HCT116 (cell line): ENCODE results near the gene USP36. TPM values are rescaled to one million over a fixed set of nuclear protein-coding genes. Genes with fewer than 3 reads are reported as not detected.

Experiments
- ATAC-seq: fragments of 200-7000 bp; cut with Tn5 transposase; 2 replicates; pipeline ENCODE4 v1.9.1; 2020; ENCODE audit warnings: mild to moderate bottlenecking, moderate library complexity
- BruUV-seq: library from RNA; stranded (reverse); fragments of 400-500 nt; replicated peaks from 2 replicates; lab custom pipeline; 2021; lab: Mats Ljungman, UMichigan
- CTCF ChIA-PET: fragments of 300-600 bp; sonication (Branson Sonifier 250); formaldehyde crosslinking; loops from one replicate; lab custom pipeline; 2021; ENCODE audit warnings: antibody characterized with exemption; lab: Charles Lee
- POLR2A ChIA-PET: fragments of 300-600, 350-600 bp; sonication (Branson Sonifier 250); formaldehyde crosslinking; loops from one replicate; lab custom pipeline; 2021; ENCODE audit warnings: antibody characterized with exemption; lab: Charles Lee
- RAD21 ChIA-PET, 2 experiments: fragments of 300-600 bp; sonication (Branson Sonifier 250); formaldehyde crosslinking; loops; one replicate each; lab custom pipeline; 2023; ENCODE audit warnings: low total read pairs in 2 of 2; ENCODE audit not compliant: uncharacterized antibody in 2 of 2, unreplicated experiment in 2 of 2, low non-redundant PET in 1 of 2; lab: Charles Lee
- DNase-seq: peaks from one replicate; pipeline ENCODE4 v3.0.0-alpha.2; 2010; ENCODE audit warnings: low read depth, low spot score
- H2AFZ ChIP-seq: fragments of 200-600 bp; shearing (Covaris generic), sonication (generic); 2 replicates; pipeline ENCODE4 v1.6.1; 2017; ENCODE audit warnings: low read depth, mixed run types, mixed read lengths, antibody characterized with exemption, low read length; ENCODE audit not compliant: poor library complexity, severe bottlenecking
- H3K27ac ChIP-seq: 2 replicates; pipeline ENCODE4 v1.5.1; 2012; ENCODE audit warnings: low read depth, low read length
- H3K27me3 ChIP-seq: fragments of 200-600 bp; sonication (generic); 2 replicates; pipeline ENCODE4 v1.6.1; 2016; ENCODE audit warnings: mixed run types, low read length, mixed read lengths; ENCODE audit not compliant: insufficient read depth
- H3K36me3 ChIP-seq, 2 experiments: fragments of 200-500 bp in 1 of 2; fragments of 200-600 bp in 1 of 2; sonication (Bioruptor generic) in 1 of 2; sonication (generic) in 1 of 2; 2 replicates each; pipeline versions ENCODE4 v1.5.1 to v1.6.1; 2014 to 2016; ENCODE audit warnings: low read length in 2 of 2, inconsistent platforms in 1 of 2, mixed read lengths in 1 of 2, mixed run types in 1 of 2; ENCODE audit not compliant: insufficient read depth in 2 of 2, control insufficient read depth in 1 of 2
- H3K4me1 ChIP-seq, 2 experiments: fragments of 200-600 bp in 1 of 2; sonication (generic) in 1 of 2; 2 replicates each; pipeline versions ENCODE4 v1.5.1 to v1.6.1; 2012 to 2017; ENCODE audit warnings: low read length in 2 of 2, inconsistent platforms in 1 of 2, mild to moderate bottlenecking in 1 of 2, mixed read lengths in 1 of 2, mixed run types in 1 of 2, moderate library complexity in 1 of 2; ENCODE audit not compliant: insufficient read depth in 2 of 2, control insufficient read depth in 1 of 2
- H3K4me2 ChIP-seq: fragments of 200-600 bp; sonication (generic); 2 replicates; pipeline ENCODE4 v1.6.1; 2017; ENCODE audit warnings: mixed run types, low read length, mixed read lengths
- H3K4me3 ChIP-seq, 2 experiments: fragments of 200-600 bp in 1 of 2; sonication (generic) in 1 of 2; replicated peaks in 1 of 2; 2 replicates each; pipeline ENCODE4 v1.5.1; 2011 to 2016; ENCODE audit warnings: low read length in 2 of 2, control low read depth in 1 of 2, low read depth in 1 of 2, mild to moderate bottlenecking in 1 of 2, mixed read lengths in 1 of 2, mixed run types in 1 of 2
- H3K79me2 ChIP-seq: fragments of 200-600 bp; sonication (generic); 2 replicates; pipeline ENCODE4 v1.6.1; 2017; ENCODE audit warnings: mild to moderate bottlenecking, mixed run types, low read length, moderate library complexity, mixed read lengths; ENCODE audit not compliant: insufficient read depth
- H3K9ac ChIP-seq: fragments of 200-600 bp; sonication (generic); 2 replicates; pipeline ENCODE4 v1.6.1; 2016; ENCODE audit warnings: low read length, mixed read lengths
- H3K9me2 ChIP-seq: fragments of 200-600 bp; sonication (generic), shearing (Covaris generic); 2 replicates; pipeline ENCODE4 v1.6.1; 2017; ENCODE audit warnings: mixed run types, mild to moderate bottlenecking, moderate library complexity; ENCODE audit not compliant: insufficient read depth
- H3K9me3 ChIP-seq, 2 experiments: fragments of 200-500 bp in 1 of 2; fragments of 200-600 bp in 1 of 2; sonication (Bioruptor generic) in 1 of 2; sonication (generic) in 1 of 2; 2 replicates each; pipeline ENCODE4 v1.6.1; 2014 to 2017; ENCODE audit warnings: low read length in 2 of 2, mixed read lengths in 2 of 2, inconsistent platforms in 1 of 2, low read depth in 1 of 2, mild to moderate bottlenecking in 1 of 2, mixed run types in 1 of 2, moderate library complexity in 1 of 2; ENCODE audit not compliant: control insufficient read depth in 1 of 2, insufficient read depth in 1 of 2
- H4K20me1 ChIP-seq: fragments of 200-600 bp; sonication (generic), shearing (Covaris generic); 2 replicates; pipeline ENCODE4 v1.6.1; 2017; ENCODE audit warnings: mixed run types, mild to moderate bottlenecking, moderate library complexity; ENCODE audit not compliant: insufficient read depth
- ATF3 ChIP-seq: IDR thresholded peaks from 2 replicates; pipeline ENCODE4 v1.6.1; 2012
- ELF1 ChIP-seq: IDR thresholded peaks from 2 replicates; pipeline ENCODE4 v1.6.1; 2012; ENCODE audit warnings: low read depth, borderline replicate concordance
- FOSL1 ChIP-seq: IDR thresholded peaks from 2 replicates; pipeline ENCODE4 v1.6.1; 2012; ENCODE audit warnings: low read depth
- POLR2AphosphoS5 ChIP-seq: IDR thresholded peaks from 2 replicates; pipeline ENCODE4 v1.6.1; 2011; ENCODE audit warnings: mild to moderate bottlenecking, low read depth, low read length, moderate library complexity
- RAD21 ChIP-seq: IDR thresholded peaks from 2 replicates; pipeline ENCODE4 v1.6.1; 2012; ENCODE audit warnings: low read depth, mild to moderate bottlenecking
- SP1 ChIP-seq: IDR thresholded peaks from 2 replicates; pipeline ENCODE4 v1.6.1; 2012; ENCODE audit warnings: low read depth
- TCF7L2 ChIP-seq: IDR thresholded peaks from 2 replicates; pipeline ENCODE4 v1.7.0; 2011; ENCODE audit warnings: borderline replicate concordance, inconsistent platforms; ENCODE audit not compliant: insufficient read depth, insufficient read length; ENCODE audit errors: extremely low read depth
- ZFX ChIP-seq: fragments of 450-650 bp; IDR thresholded peaks from 2 replicates; pipeline ENCODE4 v1.6.1; 2017
- intact Hi-C: fragments of 100-400 bp; cut with micrococcal nuclease; formaldehyde crosslinking; loops from 2 replicates; pipeline ENCODE4 v1.10.0; 2022
- total RNA-seq: library from RNA; stranded (reverse); gene quantifications from one replicate; pipeline ENCODE4 v1.2.1, GENCODE V29; 2021; ENCODE audit not compliant: unreplicated experiment

The USP36 gene
- total RNA-seq, 1 experiment from 2014 or later, result 104 TPM

GRCh38 chr17:78800132-78800931 is 40.3 kb downstream of the USP36 start:
- TF ChIP-seq ELF1 (no peak), SP1 (no peak), RAD21 (no peak), POLR2AphosphoS5 (no peak), FOSL1 (no peak), ZFX (no peak), TCF7L2 (no peak), ATF3 (no peak)
- Histone ChIP-seq H2AFZ (no peak overlapping the region), H3K9me3 (no peaks in the 10 kb centered on the region), H3K36me3 (peaks cover 58 to 92% of the 10 kb centered on the region in 2 experiments), H3K9me2 (no peaks in the 10 kb centered on the region), H3K79me2 (peaks cover 59% of the 10 kb centered on the region; the same call in 1 of the 2 replicates), H3K4me1 (no peaks in the 10 kb centered on the region), H4K20me1 (peaks cover 20% of the 10 kb centered on the region; the same call in 1 of the 2 replicates), H3K27me3 (no peaks in the 10 kb centered on the region), H3K4me2 (no peak overlapping the region), H3K4me3 (no peak overlapping the region), H3K27ac (peak overlapping the region; percentile 23; the same call in 1 of the 2 replicates), H3K9ac (no peak overlapping the region)
- no peak for ATAC-seq
- ChIA-PET CTCF (interaction anchor here (0.7 kb wide), 2 partner anchors 230 to 303 kb away, joined by 3 to 4 read pairs; no protein-coding TSS in a partner anchor), POLR2A (no interaction called here), RAD21 (no interaction called here)
- DNase-seq, result no peak
- intact Hi-C loops, result no loop called here
- no TSS peak for BruUV-seq
